Measurements from ENCODE around the gene PLEKHS1.

The PLEKHS1 gene

DNA sequence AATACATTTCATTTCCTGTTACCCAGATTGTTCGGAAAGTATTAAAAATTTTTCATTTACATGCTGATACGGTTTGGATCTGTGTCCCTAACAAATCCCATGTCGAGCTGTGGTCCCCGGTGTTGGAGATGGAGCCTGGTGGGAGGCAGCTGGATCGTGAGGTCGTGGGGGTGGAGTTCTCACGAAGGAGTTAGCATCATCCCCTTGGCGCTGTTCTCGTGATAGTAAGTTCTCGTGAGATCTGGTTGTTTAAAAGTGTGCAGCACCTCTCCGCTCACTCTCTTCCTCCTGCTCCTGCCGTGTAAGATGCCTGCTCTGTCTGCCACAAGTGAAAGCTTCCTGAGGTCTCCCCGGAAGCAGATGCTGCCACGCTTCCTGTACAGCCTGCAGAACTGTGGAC, 30.9 kb downstream of the PLEKHS1 start:
- ATAC-seq: no peak
- TF ChIP-seq CSDC2 (CRISPR knock-in tag; IDR thresholded peaks at IDR 0.05) (no peak), ZNF70 (CRISPR knock-in tag; IDR thresholded peaks at IDR 0.05) (no peak), ZFP3 (CRISPR knock-in tag; IDR thresholded peaks at IDR 0.05) (no peak), TCF4 (CRISPR knock-in tag; IDR thresholded peaks at IDR 0.05; ENCODE audit: borderline replicate concordance) (no peak), ESRRG (CRISPR knock-in tag; IDR thresholded peaks at IDR 0.05) (no peak), OSR1 (CRISPR knock-in tag; IDR thresholded peaks at IDR 0.05) (no peak), RARB (CRISPR knock-in tag; IDR thresholded peaks at IDR 0.05) (no peak), ISL1 (CRISPR knock-in tag; IDR thresholded peaks at IDR 0.05) (no peak)
- TF ChIP-seq, protein P1, sequence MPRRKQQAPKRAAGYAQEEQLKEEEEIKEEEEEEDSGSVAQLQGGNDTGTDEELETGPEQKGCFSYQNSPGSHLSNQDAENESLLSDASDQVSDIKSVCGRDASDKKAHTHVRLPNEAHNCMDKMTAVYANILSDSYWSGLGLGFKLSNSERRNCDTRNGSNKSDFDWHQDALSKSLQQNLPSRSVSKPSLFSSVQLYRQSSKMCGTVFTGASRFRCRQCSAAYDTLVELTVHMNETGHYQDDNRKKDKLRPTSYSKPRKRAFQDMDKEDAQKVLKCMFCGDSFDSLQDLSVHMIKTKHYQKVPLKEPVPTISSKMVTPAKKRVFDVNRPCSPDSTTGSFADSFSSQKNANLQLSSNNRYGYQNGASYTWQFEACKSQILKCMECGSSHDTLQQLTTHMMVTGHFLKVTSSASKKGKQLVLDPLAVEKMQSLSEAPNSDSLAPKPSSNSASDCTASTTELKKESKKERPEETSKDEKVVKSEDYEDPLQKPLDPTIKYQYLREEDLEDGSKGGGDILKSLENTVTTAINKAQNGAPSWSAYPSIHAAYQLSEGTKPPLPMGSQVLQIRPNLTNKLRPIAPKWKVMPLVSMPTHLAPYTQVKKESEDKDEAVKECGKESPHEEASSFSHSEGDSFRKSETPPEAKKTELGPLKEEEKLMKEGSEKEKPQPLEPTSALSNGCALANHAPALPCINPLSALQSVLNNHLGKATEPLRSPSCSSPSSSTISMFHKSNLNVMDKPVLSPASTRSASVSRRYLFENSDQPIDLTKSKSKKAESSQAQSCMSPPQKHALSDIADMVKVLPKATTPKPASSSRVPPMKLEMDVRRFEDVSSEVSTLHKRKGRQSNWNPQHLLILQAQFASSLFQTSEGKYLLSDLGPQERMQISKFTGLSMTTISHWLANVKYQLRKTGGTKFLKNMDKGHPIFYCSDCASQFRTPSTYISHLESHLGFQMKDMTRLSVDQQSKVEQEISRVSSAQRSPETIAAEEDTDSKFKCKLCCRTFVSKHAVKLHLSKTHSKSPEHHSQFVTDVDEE (CRISPR knock-in tag; IDR thresholded peaks at IDR 0.05): no peak
- TF ChIP-seq, protein P2, sequence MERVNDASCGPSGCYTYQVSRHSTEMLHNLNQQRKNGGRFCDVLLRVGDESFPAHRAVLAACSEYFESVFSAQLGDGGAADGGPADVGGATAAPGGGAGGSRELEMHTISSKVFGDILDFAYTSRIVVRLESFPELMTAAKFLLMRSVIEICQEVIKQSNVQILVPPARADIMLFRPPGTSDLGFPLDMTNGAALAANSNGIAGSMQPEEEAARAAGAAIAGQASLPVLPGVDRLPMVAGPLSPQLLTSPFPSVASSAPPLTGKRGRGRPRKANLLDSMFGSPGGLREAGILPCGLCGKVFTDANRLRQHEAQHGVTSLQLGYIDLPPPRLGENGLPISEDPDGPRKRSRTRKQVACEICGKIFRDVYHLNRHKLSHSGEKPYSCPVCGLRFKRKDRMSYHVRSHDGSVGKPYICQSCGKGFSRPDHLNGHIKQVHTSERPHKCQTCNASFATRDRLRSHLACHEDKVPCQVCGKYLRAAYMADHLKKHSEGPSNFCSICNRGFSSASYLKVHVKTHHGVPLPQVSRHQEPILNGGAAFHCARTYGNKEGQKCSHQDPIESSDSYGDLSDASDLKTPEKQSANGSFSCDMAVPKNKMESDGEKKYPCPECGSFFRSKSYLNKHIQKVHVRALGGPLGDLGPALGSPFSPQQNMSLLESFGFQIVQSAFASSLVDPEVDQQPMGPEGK (CRISPR knock-in tag; IDR thresholded peaks at IDR 0.05; ENCODE audit: borderline replicate concordance): no peak
- TF ChIP-seq, protein P3, sequence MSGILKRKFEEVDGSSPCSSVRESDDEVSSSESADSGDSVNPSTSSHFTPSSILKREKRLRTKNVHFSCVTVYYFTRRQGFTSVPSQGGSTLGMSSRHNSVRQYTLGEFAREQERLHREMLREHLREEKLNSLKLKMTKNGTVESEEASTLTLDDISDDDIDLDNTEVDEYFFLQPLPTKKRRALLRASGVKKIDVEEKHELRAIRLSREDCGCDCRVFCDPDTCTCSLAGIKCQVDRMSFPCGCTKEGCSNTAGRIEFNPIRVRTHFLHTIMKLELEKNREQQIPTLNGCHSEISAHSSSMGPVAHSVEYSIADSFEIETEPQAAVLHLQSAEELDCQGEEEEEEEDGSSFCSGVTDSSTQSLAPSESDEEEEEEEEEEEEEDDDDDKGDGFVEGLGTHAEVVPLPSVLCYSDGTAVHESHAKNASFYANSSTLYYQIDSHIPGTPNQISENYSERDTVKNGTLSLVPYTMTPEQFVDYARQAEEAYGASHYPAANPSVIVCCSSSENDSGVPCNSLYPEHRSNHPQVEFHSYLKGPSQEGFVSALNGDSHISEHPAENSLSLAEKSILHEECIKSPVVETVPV (CRISPR knock-in tag; IDR thresholded peaks at IDR 0.05): no peak

DNA sequence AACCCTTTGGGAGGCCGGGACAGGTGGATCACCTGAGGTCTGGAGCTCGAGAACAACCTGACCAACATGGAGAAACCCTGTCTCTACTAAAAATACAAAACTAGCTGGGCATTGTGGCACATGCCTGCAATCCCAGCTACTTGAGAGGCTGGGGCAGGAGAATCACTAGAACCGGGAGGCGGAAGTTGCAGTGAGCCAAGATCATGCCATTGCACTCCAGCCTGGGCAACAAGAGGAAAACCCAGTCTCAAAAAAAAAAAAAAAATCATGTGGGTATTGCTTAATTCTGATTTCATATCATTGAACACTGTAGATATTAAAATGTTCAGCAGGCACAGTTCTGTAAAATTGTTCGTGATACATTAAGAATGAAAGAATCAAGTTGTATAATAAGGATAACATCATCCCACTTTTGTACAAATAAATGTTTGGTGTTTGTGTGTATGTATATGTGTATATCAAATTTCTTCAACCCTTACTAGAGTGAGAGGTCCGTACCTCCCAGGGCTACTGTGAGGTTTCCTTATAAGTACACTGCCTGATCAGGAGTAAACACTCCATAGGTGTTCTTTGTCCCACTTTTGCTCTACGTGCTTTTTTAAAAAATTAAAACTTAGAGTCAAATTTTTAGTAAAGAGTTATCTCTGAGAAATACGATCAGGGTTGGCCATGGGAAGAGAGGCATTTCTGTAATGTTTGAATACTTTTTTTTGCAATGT, 31.7 kb downstream of the PLEKHS1 start:
- no peak for ATAC-seq
- TF ChIP-seq, protein P2 (CRISPR knock-in tag; IDR thresholded peaks at IDR 0.05; ENCODE audit: borderline replicate concordance): no peak
- TF ChIP-seq GLIS3 (CRISPR knock-in tag; IDR thresholded peaks at IDR 0.05) (no peak), ZNF70 (CRISPR knock-in tag; IDR thresholded peaks at IDR 0.05) (no peak), TCF4 (CRISPR knock-in tag; IDR thresholded peaks at IDR 0.05; ENCODE audit: borderline replicate concordance) (no peak), RARB (CRISPR knock-in tag; IDR thresholded peaks at IDR 0.05) (no peak), ARNTL (CRISPR knock-in tag; IDR thresholded peaks at IDR 0.05; ENCODE audit: borderline replicate concordance, low read depth) (no peak), CSDC2 (CRISPR knock-in tag; IDR thresholded peaks at IDR 0.05) (no peak), ZFP30 (CRISPR knock-in tag; IDR thresholded peaks at IDR 0.05) (no peak), SNAI2 (CRISPR knock-in tag; IDR thresholded peaks at IDR 0.05) (no peak), PPARA (CRISPR knock-in tag; IDR thresholded peaks at IDR 0.05; ENCODE audit: borderline replicate concordance) (no peak), OSR1 (CRISPR knock-in tag; IDR thresholded peaks at IDR 0.05) (no peak)
- TF ChIP-seq, protein P3 (CRISPR knock-in tag; IDR thresholded peaks at IDR 0.05): no peak

DNA sequence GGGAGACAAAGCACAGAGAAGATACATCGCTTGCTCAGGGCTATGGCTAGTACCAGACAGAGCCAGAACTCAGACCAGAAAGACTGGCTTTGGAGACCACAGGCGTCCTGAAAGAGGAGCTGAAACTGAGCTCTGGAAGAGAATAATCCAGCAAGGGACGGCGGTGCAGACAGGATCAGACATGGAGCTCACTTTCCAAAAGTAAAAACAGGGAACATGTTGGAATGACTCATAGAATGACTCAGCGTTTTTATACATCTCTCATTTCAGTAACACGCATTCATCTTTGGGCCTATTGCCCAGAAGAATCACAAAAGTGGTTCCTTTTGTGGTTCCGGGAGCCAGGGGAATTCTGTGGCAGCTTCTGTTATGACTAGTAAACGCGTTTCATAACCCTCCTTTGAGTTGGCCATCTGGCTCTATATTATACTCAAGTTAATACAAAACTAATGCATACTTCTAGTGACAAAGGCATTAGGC, 37.2 kb downstream of the PLEKHS1 start:
- ATAC-seq: peak; percentile 89
- TF ChIP-seq BACH2 (CRISPR knock-in tag; IDR thresholded peaks at IDR 0.05; ENCODE audit: borderline replicate concordance) (no peak), OSR1 (CRISPR knock-in tag; IDR thresholded peaks at IDR 0.05) (no peak), ARNTL (CRISPR knock-in tag; IDR thresholded peaks at IDR 0.05; ENCODE audit: borderline replicate concordance, low read depth) (no peak), GLIS3 (CRISPR knock-in tag; IDR thresholded peaks at IDR 0.05) (no peak), ZFP30 (CRISPR knock-in tag; IDR thresholded peaks at IDR 0.05) (no peak), TCF4 (CRISPR knock-in tag; IDR thresholded peaks at IDR 0.05; ENCODE audit: borderline replicate concordance) (no peak), ZNF8 (CRISPR knock-in tag; IDR thresholded peaks at IDR 0.05) (no peak)
- TF ChIP-seq, protein P2 (CRISPR knock-in tag; IDR thresholded peaks at IDR 0.05; ENCODE audit: borderline replicate concordance): no peak
- TF ChIP-seq, protein P4, sequence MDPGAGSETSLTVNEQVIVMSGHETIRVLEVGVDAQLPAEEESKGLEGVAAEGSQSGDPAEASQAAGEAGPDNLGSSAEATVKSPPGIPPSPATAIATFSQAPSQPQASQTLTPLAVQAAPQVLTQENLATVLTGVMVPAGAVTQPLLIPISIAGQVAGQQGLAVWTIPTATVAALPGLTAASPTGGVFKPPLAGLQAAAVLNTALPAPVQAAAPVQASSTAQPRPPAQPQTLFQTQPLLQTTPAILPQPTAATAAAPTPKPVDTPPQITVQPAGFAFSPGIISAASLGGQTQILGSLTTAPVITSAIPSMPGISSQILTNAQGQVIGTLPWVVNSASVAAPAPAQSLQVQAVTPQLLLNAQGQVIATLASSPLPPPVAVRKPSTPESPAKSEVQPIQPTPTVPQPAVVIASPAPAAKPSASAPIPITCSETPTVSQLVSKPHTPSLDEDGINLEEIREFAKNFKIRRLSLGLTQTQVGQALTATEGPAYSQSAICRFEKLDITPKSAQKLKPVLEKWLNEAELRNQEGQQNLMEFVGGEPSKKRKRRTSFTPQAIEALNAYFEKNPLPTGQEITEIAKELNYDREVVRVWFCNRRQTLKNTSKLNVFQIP (CRISPR knock-in tag; IDR thresholded peaks at IDR 0.05; ENCODE audit: borderline replicate concordance, low read depth): no peak
- TF ChIP-seq, protein P3 (CRISPR knock-in tag; IDR thresholded peaks at IDR 0.05): no peak
